Activated T-cell treated with anti-CD3 and anti-CD28 coated beads for 24 hours (primary cell): ENCODE data around the gene GIN1.
"Not testable (repeated sequence)": the region's sequence is repeated elsewhere in the genome, so short reads cannot be mapped to it uniquely, and the experiment has no call there.

ENCODE experiments used
- DNase-seq: peaks from one replicate; pipeline ENCODE4 v3.0.0-alpha.2; 2020; ENCODE audit warnings: low read depth

The GIN1 gene

GRCh38 chr5:103119765-103120606 is at the start of gene GIN1, which contains the start of gene PPIP5K2:
TSS of gene GIN1 (minus strand) at chr5:103120138. CDS start at chr5:103108707, 11,431 bp downstream.
TSS of gene PPIP5K2 (plus strand) at chr5:103120301. CDS start at chr5:103129590, 9,289 bp downstream.
- peak; percentile 97 for DNase-seq

GRCh38 chr5:103166706-103167105 is 46.8 kb upstream of the GIN1 start:
- DNase-seq: no peak

- DNase-seq: no peak
Observed at GRCh38 chr5:103151156-103151555, 31.2 kb upstream of the GIN1 start.

- DNase-seq: no peak
Observed at GRCh38 chr5:103148213-103148612, 28.3 kb upstream of the GIN1 start.

GRCh38 chr5:103145196-103145595 is 25.3 kb upstream of the GIN1 start:
- no peak for DNase-seq

GRCh38 chr5:103142132-103142531 is 22.2 kb upstream of the GIN1 start:
- not testable (repeated sequence) for DNase-seq

GRCh38 chr5:103139264-103139865 is 19.4 kb upstream of the GIN1 start:
- DNase-seq: peak; percentile 72

- no peak for DNase-seq
Observed at GRCh38 chr5:103138202-103138690, 18.3 kb upstream of the GIN1 start.

GRCh38 chr5:103135461-103135860 is 15.5 kb upstream of the GIN1 start:
- no peak for DNase-seq

GRCh38 chr5:103133231-103133630 is 13.3 kb upstream of the GIN1 start:
- DNase-seq: no peak

GRCh38 chr5:103132684-103133083 is 12.7 kb upstream of the GIN1 start:
- no peak for DNase-seq

GRCh38 chr5:103128202-103128601 is 8.3 kb upstream of the GIN1 start:
- no peak for DNase-seq

- no peak for DNase-seq
Observed at GRCh38 chr5:103127292-103127817, 7.4 kb upstream of the GIN1 start.

- DNase-seq: no peak
Observed at GRCh38 chr5:103126557-103126956, 6.6 kb upstream of the GIN1 start.

- DNase-seq: no peak
Observed at GRCh38 chr5:103122242-103122641, 2.3 kb upstream of the GIN1 start.

GRCh38 chr5:103120607-103121200 is 766 bp upstream of the GIN1 start:
- no peak for DNase-seq

- no peak for DNase-seq
Observed at GRCh38 chr5:103119070-103119764, 721 bp downstream of the GIN1 start.

- no peak for DNase-seq
Observed at GRCh38 chr5:103117471-103117991, 2.4 kb downstream of the GIN1 start.

- no peak for DNase-seq
Observed at GRCh38 chr5:103114440-103114839, 5.5 kb downstream of the GIN1 start.

- no peak for DNase-seq
Observed at GRCh38 chr5:103112910-103113309, 7.0 kb downstream of the GIN1 start.

- DNase-seq: no peak
Observed at GRCh38 chr5:103111468-103111867, 8.5 kb downstream of the GIN1 start.

- DNase-seq: no peak
Observed at GRCh38 chr5:103110403-103110802, 9.5 kb downstream of the GIN1 start.
